ENCODE results near the gene MYBPHL. TPM values are rescaled to one million over a fixed set of nuclear protein-coding genes. Genes with fewer than 3 reads are reported as not detected.

Gene MYBPHL
- total RNA-seq, 2 donors from 2014 or later = not detected

- H3K36me3 ChIP-seq (replicated peaks in 1 of 2; ENCODE audit: insufficient read depth in 1 of 2, low read depth in 2 of 2) = no peaks in the 10 kb centered on the region
- 61 to 79% methylated on average over 5 of the region's 5 CpGs for WGBS, 2 donors
- ATAC-seq = no peak
- no peak overlapping the region for H3K4me3 ChIP-seq
- H3K4me1 ChIP-seq = peaks cover 15% of the 10 kb centered on the region
- intact Hi-C loops (cut with DNase I) = no loop called here
- H3K27me3 ChIP-seq = no peaks in the 10 kb centered on the region
- DNase-seq = no peak
- H3K9me3 ChIP-seq = no peaks in the 10 kb centered on the region
- TF ChIP-seq POLR2A (IDR thresholded peaks at IDR 0.05) = no peak
- no peak for TF ChIP-seq CTCF (IDR thresholded peaks at IDR 0.05)
- H3K27ac ChIP-seq = no peak overlapping the region
Measured at GRCh38 chr1:109301874-109302273, 4.9 kb downstream of the MYBPHL start.

- TF ChIP-seq CTCF (IDR thresholded peaks at IDR 0.05) = no peak
- no peak for TF ChIP-seq POLR2A (IDR thresholded peaks at IDR 0.05)
- H3K4me1 ChIP-seq = peaks cover 15% of the 10 kb centered on the region
- intact Hi-C loops (cut with DNase I) = no loop called here
- no peak for ATAC-seq
- no peaks in the 10 kb centered on the region for H3K9me3 ChIP-seq
- no peak for DNase-seq
- H3K27ac ChIP-seq = no peak overlapping the region
- WGBS, 2 donors = 76 to 80% methylated on average over 11 to 14 of the region's 16 CpGs
- H3K27me3 ChIP-seq = no peaks in the 10 kb centered on the region
- no peaks in the 10 kb centered on the region for H3K36me3 ChIP-seq (replicated peaks in 1 of 2; ENCODE audit: insufficient read depth in 1 of 2, low read depth in 2 of 2)
- no peak overlapping the region for H3K4me3 ChIP-seq
Measured at GRCh38 chr1:109300650-109301151, 6.1 kb downstream of the MYBPHL start.

- Histone ChIP-seq H3K27ac (peak overlapping the region in 1 of 4 donors; percentile 49), H3K4me1 (peaks cover 15% of the 10 kb centered on the region), H3K9me3 (no peaks in the 10 kb centered on the region), H3K27me3 (no peaks in the 10 kb centered on the region), H3K36me3 (replicated peaks in 1 of 2; ENCODE audit: insufficient read depth in 1 of 2, low read depth in 2 of 2) (no peaks in the 10 kb centered on the region), H3K4me3 (no peak overlapping the region)
- ATAC-seq (peak; percentile 12), DNase-seq (peak in 1 of 4 donors; percentile 28)
- 62 to 67% methylated on average over 20 of the region's 20 CpGs for WGBS, 2 donors
- TF ChIP-seq POLR2A (IDR thresholded peaks at IDR 0.05) (no peak), CTCF (IDR thresholded peaks at IDR 0.05) (no peak)
- intact Hi-C loops (cut with DNase I) = no loop called here
Measured at GRCh38 chr1:109299558-109300343, 7.1 kb downstream of the MYBPHL start.

GRCh38 chr1:109298666-109299557 is 7.9 kb downstream of the MYBPHL start:
- peak in 1 of 4 donors; percentile 38 for DNase-seq
- WGBS, 2 donors = 49 to 50% methylated on average over 11 of the region's 11 CpGs
- H3K27me3 ChIP-seq = no peaks in the 10 kb centered on the region
- H3K4me3 ChIP-seq = no peak overlapping the region
- ATAC-seq = peak; percentile 50
- peak overlapping the region in 2 of 4 donors; percentile 17 to 49 for H3K27ac ChIP-seq
- H3K4me1 ChIP-seq = peaks cover 15% of the 10 kb centered on the region
- no peak for TF ChIP-seq POLR2A (IDR thresholded peaks at IDR 0.05)
- H3K36me3 ChIP-seq (replicated peaks in 1 of 2; ENCODE audit: insufficient read depth in 1 of 2, low read depth in 2 of 2) = no peaks in the 10 kb centered on the region
- no peaks in the 10 kb centered on the region for H3K9me3 ChIP-seq
- intact Hi-C loops (cut with DNase I) = no loop called here

- intact Hi-C loops (cut with DNase I) = no loop called here
- no peak for ATAC-seq
- no peaks in the 10 kb centered on the region for H3K36me3 ChIP-seq (replicated peaks in 1 of 2; ENCODE audit: insufficient read depth in 1 of 2, low read depth in 2 of 2)
- H3K27ac ChIP-seq = no peak overlapping the region
- no peak overlapping the region for H3K4me3 ChIP-seq
- no peak for DNase-seq
- 85 to 89% methylated on average over 16 of the region's 16 CpGs for WGBS, 2 donors
- H3K27me3 ChIP-seq = no peaks in the 10 kb centered on the region
- H3K9me3 ChIP-seq = no peaks in the 10 kb centered on the region
- TF ChIP-seq POLR2A (IDR thresholded peaks at IDR 0.05) (no peak), CTCF (IDR thresholded peaks at IDR 0.05) (no peak)
- H3K4me1 ChIP-seq = peaks cover 15% of the 10 kb centered on the region
Measured at GRCh38 chr1:109296782-109297181, 10.0 kb downstream of the MYBPHL start.
